SU-DHL-6 (cell line): ENCODE measurements around the gene MAB21L4.

Experiments
- EZH2phosphoT487 ChIP-seq: fragments of 200-600 bp; sonication (generic), shearing (Covaris generic); conservative IDR thresholded peaks from 2 replicates; pipeline ENCODE4 v1.6.1; 2018; ENCODE audit warnings: mild to moderate bottlenecking, antibody characterized with exemption, low read length, moderate library complexity, mixed read lengths
- TF ChIP-seq, protein P1 (sequence below): fragments of 200-600 bp; sonication (generic); IDR thresholded peaks from one replicate; pipeline ENCODE4 v1.5.1; 2017; ENCODE audit warnings: antibody characterized with exemption, mild to moderate bottlenecking, low read length, moderate library complexity; ENCODE audit not compliant: insufficient read depth, poor library complexity, severe bottlenecking

- no peak for TF ChIP-seq EZH2phosphoT487
- TF ChIP-seq, protein P1, sequence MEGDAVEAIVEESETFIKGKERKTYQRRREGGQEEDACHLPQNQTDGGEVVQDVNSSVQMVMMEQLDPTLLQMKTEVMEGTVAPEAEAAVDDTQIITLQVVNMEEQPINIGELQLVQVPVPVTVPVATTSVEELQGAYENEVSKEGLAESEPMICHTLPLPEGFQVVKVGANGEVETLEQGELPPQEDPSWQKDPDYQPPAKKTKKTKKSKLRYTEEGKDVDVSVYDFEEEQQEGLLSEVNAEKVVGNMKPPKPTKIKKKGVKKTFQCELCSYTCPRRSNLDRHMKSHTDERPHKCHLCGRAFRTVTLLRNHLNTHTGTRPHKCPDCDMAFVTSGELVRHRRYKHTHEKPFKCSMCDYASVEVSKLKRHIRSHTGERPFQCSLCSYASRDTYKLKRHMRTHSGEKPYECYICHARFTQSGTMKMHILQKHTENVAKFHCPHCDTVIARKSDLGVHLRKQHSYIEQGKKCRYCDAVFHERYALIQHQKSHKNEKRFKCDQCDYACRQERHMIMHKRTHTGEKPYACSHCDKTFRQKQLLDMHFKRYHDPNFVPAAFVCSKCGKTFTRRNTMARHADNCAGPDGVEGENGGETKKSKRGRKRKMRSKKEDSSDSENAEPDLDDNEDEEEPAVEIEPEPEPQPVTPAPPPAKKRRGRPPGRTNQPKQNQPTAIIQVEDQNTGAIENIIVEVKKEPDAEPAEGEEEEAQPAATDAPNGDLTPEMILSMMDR, result no peak
These were observed 21.9 kb downstream of the MAB21L4 start for GRCh38 chr2:240873805-240874714.
